Fibroblast of villous mesenchyme (primary cell): Measurements from ENCODE around the gene FAM76B. TPM values are rescaled to one million over a fixed set of nuclear protein-coding genes. Genes with fewer than 3 reads are reported as not detected.

Source experiments
- DNase-seq: peaks from one replicate; pipeline ENCODE4 v3.0.0-alpha.2; 2010; ENCODE audit warnings: low read depth
- H3K4me3 ChIP-seq: 2 replicates; pipeline ENCODE4 v1.5.1; 2011; ENCODE audit warnings: low read depth, mild to moderate bottlenecking, low read length
- CTCF ChIP-seq: IDR thresholded peaks from 2 replicates; pipeline ENCODE4 v1.5.1; 2012; ENCODE audit warnings: low read depth, mild to moderate bottlenecking, low read length; ENCODE audit not compliant: insufficient read depth
- total RNA-seq: library from RNA; depleted of rRNA; stranded (reverse); fragments of >200 nt; gene quantifications from 2 replicates; pipeline ENCODE4 v1.2.3, GENCODE V29; 2012

The FAM76B gene
- total RNA-seq, 1 donor: 15.1 TPM

- no peak for TF ChIP-seq CTCF
- no peak overlapping the region for H3K4me3 ChIP-seq
- DNase-seq: no peak
These were observed 13.2 kb upstream of the FAM76B start for GRCh38 chr11:95802806-95803205.

- H3K4me3 ChIP-seq: no peak overlapping the region
- no peak for TF ChIP-seq CTCF
- DNase-seq: peak; percentile 14
These were observed 10.9 kb upstream of the FAM76B start for GRCh38 chr11:95800438-95800837.

- TF ChIP-seq CTCF: no peak
- no peak overlapping the region for H3K4me3 ChIP-seq
- peak; percentile 52 for DNase-seq
These were observed 10.0 kb upstream of the FAM76B start for GRCh38 chr11:95799546-95799945.

- H3K4me3 ChIP-seq: no peak overlapping the region
- TF ChIP-seq CTCF: no peak
- DNase-seq: no peak
These were observed 6.9 kb upstream of the FAM76B start for GRCh38 chr11:95796501-95796900.

- H3K4me3 ChIP-seq: no peak overlapping the region
- TF ChIP-seq CTCF: no peak
- no peak for DNase-seq
These were observed 6.2 kb upstream of the FAM76B start for GRCh38 chr11:95795627-95796295.

GRCh38 chr11:95794086-95794485 is 4.5 kb upstream of the FAM76B start:
- no peak overlapping the region for H3K4me3 ChIP-seq
- no peak for DNase-seq
- TF ChIP-seq CTCF: no peak

- DNase-seq: no peak
These were observed 3.5 kb upstream of the FAM76B start for GRCh38 chr11:95793116-95793515.

More at GRCh38 chr11:95793116-95793515, 3.5 kb upstream of the FAM76B start:
- no peak for TF ChIP-seq CTCF
- no peak overlapping the region for H3K4me3 ChIP-seq
